HG03469 (cell line): ENCODE measurements around the gene SLC5A10.

Experiments
- ATAC-seq: cut with Tn5 transposase; IDR thresholded peaks from one replicate; pipeline ENCODE4 v1.9.1; 2021; ENCODE audit warnings: mild to moderate bottlenecking, moderate library complexity, moderate number of reproducible peaks; ENCODE audit not compliant: unreplicated experiment

SLC5A10 gene

GRCh38 chr17:18981335-18981641, 29.3 kb downstream of the SLC5A10 start:
- ATAC-seq = no peak

GRCh38 chr17:18981642-18982424, 29.9 kb downstream of the SLC5A10 start:
- ATAC-seq = no peak

GRCh38 chr17:18984273-18985114, 32.5 kb downstream of the SLC5A10 start:
- no peak for ATAC-seq

GRCh38 chr17:18985475-18985874, 33.5 kb downstream of the SLC5A10 start:
- no peak for ATAC-seq

- ATAC-seq = no peak
Observed at GRCh38 chr17:18986541-18987229, 34.7 kb downstream of the SLC5A10 start.

- ATAC-seq = no peak
Observed at GRCh38 chr17:18987230-18987610, 35.3 kb downstream of the SLC5A10 start.

- no peak for ATAC-seq
Observed at GRCh38 chr17:18987862-18988545, 36.0 kb downstream of the SLC5A10 start.

- ATAC-seq = no peak
Observed at GRCh38 chr17:18988546-18989173, 36.7 kb downstream of the SLC5A10 start.

- ATAC-seq = no peak
Observed at GRCh38 chr17:18990331-18990730, 38.4 kb downstream of the SLC5A10 start.

- ATAC-seq = no peak
Observed at GRCh38 chr17:18991531-18992315, 39.8 kb downstream of the SLC5A10 start.

- ATAC-seq = no peak
Observed at GRCh38 chr17:18992454-18993130, 40.6 kb downstream of the SLC5A10 start.

- ATAC-seq = no peak
Observed at GRCh38 chr17:18993905-18994526, 42.1 kb downstream of the SLC5A10 start.

GRCh38 chr17:18994631-18995030, 42.7 kb downstream of the SLC5A10 start:
- no peak for ATAC-seq

GRCh38 chr17:18995220-18995619, 43.3 kb downstream of the SLC5A10 start:
- ATAC-seq = no peak

GRCh38 chr17:18996458-18996857, 44.5 kb downstream of the SLC5A10 start:
- ATAC-seq = no peak

- ATAC-seq = no peak
Observed at GRCh38 chr17:18997650-18998196, 45.8 kb downstream of the SLC5A10 start.

- no peak for ATAC-seq
Observed at GRCh38 chr17:18999394-18999793, 47.4 kb downstream of the SLC5A10 start.

GRCh38 chr17:18999911-19000310, 47.9 kb downstream of the SLC5A10 start:
- ATAC-seq = no peak
